Neural crest cell (in vitro differentiated cells): ENCODE measurements around the gene WDR59. TPM values are rescaled to one million over a fixed set of nuclear protein-coding genes. Genes with fewer than 3 reads are reported as not detected.
"Not testable (repeated sequence)": the region's sequence is repeated elsewhere in the genome, so short reads cannot be mapped to it uniquely, and the experiment has no call there.

ENCODE experiments used
- DNase-seq: peaks from one replicate; pipeline ENCODE4 v3.0.0; 2021; ENCODE audit warnings: low read depth, mixed read lengths, low spot score
- H3K27ac Mint-ChIP-seq: one replicate; pipeline ENCODE4 v1.8.0; 2021; ENCODE audit warnings: mild to moderate bottlenecking, mixed read lengths; ENCODE audit not compliant: unreplicated experiment
- H3K27me3 Mint-ChIP-seq: 2 replicates; pipeline ENCODE4 v1.8.0; 2021; ENCODE audit warnings: low read depth, mild to moderate bottlenecking, mixed read lengths
- H3K36me3 Mint-ChIP-seq: 2 replicates; pipeline ENCODE4 v1.8.0; 2021; ENCODE audit warnings: low read depth, mild to moderate bottlenecking, mixed read lengths
- H3K4me1 Mint-ChIP-seq: 2 replicates; pipeline ENCODE4 v1.8.0; 2021; ENCODE audit warnings: mixed read lengths
- H3K4me3 Mint-ChIP-seq: one replicate; pipeline ENCODE4 v1.8.0; 2021; ENCODE audit warnings: mild to moderate bottlenecking, mixed read lengths
- H3K9me3 Mint-ChIP-seq: 2 replicates; pipeline ENCODE4 v1.8.0; 2021; ENCODE audit warnings: mixed read lengths
- total RNA-seq: library from RNA; stranded (reverse); gene quantifications from 2 replicates; pipeline ENCODE4 v1.2.1, GENCODE V29; 2021
- TF ChIP-seq, protein P1 (sequence below): fragments of 200-600 bp; sonication (generic); conservative IDR thresholded peaks from 2 replicates; pipeline ENCODE4 v1.5.0; 2021; ENCODE audit warnings: antibody characterized with exemption, mild to moderate bottlenecking

The WDR59 gene
- total RNA-seq, 1 donor from 2014 or later, result 85.3 TPM

DNA sequence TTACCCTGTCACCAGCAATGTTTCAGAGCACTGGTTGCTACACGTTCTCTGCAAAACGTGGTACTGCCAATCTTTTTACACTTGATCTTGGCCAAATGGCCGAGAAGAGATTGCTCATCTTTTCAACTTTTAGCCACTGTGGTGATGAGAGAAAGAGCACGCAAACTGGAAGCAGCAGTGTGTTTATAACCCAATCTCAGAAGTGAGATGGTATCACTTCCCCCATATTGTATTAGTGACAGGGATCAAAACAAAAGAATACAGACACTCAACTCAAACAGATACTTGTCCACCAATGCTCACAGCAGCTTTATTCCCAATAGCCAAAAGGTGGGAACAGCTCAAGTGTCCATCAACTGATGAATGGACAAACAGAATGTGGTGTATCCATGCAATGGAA is 138.2 kb downstream of the WDR59 start:
- Mint-ChIP-seq H3K27ac (no peak overlapping the region), H3K27me3 (no peaks in the 10 kb centered on the region), H3K4me1 (no peaks in the 10 kb centered on the region), H3K9me3 (no peaks in the 10 kb centered on the region), H3K36me3 (no peaks in the 10 kb centered on the region), H3K4me3 (no peak overlapping the region)
- no peak for DNase-seq
- TF ChIP-seq, protein P1, sequence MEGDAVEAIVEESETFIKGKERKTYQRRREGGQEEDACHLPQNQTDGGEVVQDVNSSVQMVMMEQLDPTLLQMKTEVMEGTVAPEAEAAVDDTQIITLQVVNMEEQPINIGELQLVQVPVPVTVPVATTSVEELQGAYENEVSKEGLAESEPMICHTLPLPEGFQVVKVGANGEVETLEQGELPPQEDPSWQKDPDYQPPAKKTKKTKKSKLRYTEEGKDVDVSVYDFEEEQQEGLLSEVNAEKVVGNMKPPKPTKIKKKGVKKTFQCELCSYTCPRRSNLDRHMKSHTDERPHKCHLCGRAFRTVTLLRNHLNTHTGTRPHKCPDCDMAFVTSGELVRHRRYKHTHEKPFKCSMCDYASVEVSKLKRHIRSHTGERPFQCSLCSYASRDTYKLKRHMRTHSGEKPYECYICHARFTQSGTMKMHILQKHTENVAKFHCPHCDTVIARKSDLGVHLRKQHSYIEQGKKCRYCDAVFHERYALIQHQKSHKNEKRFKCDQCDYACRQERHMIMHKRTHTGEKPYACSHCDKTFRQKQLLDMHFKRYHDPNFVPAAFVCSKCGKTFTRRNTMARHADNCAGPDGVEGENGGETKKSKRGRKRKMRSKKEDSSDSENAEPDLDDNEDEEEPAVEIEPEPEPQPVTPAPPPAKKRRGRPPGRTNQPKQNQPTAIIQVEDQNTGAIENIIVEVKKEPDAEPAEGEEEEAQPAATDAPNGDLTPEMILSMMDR, result no peak

- no peak overlapping the region for H3K27ac Mint-ChIP-seq
- no peaks in the 10 kb centered on the region for H3K4me1 Mint-ChIP-seq
- no peak for DNase-seq
- H3K36me3 Mint-ChIP-seq, result no peaks in the 10 kb centered on the region
- H3K27me3 Mint-ChIP-seq, result no peaks in the 10 kb centered on the region
- no peak overlapping the region for H3K4me3 Mint-ChIP-seq
- no peaks in the 10 kb centered on the region for H3K9me3 Mint-ChIP-seq
- TF ChIP-seq, protein P1, result no peak
These were observed 140.6 kb downstream of the WDR59 start for GRCh38 chr16:74844041-74844980.

GRCh38 chr16:74843381-74844035 is 141.4 kb downstream of the WDR59 start:
- H3K4me1 Mint-ChIP-seq, H3K27me3 Mint-ChIP-seq, H3K36me3 Mint-ChIP-seq, DNase-seq, H3K27ac Mint-ChIP-seq, H3K9me3 Mint-ChIP-seq, H3K4me3 Mint-ChIP-seq: not testable (repeated sequence)

DNA sequence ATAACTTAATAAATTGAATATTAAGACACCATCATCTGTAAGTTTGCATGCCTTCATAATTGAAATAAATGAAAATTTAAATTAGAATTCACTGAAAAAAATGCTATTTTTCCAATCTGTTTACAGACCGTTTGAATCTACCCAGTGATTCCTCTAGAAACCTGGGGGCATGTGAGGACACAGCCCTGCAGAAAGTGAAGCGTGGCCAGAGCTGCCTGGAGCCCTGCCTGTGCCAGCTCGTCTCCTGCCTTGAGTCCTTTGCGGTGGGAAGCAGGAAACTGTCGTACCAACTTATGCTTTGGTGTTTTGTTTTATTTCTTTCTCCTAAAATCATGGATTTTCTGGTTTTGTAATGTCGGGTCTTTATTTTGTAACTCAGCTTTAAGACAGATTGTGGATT is 142.5 kb downstream of the WDR59 start:
- Mint-ChIP-seq H3K9me3 (no peaks in the 10 kb centered on the region), H3K36me3 (no peaks in the 10 kb centered on the region), H3K27me3 (no peaks in the 10 kb centered on the region), H3K27ac (no peak overlapping the region), H3K4me3 (no peak overlapping the region), H3K4me1 (no peaks in the 10 kb centered on the region)
- TF ChIP-seq, protein P1, result no peak
- DNase-seq, result no peak

DNA sequence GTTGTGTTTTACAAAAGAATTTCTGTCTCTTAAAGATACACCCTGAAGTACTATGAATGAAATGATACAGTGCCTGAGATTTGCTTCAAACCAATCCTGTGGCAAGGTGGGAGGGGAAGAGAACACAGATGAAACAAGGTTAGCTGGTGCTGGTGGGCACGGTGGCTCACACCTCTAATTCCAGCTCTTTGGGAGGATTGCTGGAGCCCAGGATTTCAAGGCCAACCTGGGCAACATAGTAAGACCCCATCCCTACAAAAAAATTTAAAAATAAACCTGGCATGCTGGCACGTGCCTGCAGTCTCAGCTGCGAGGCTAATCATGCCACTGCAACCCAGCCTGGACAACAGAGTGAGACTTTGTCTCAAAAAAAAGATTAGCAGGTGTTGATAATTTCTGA is 143.0 kb downstream of the WDR59 start:
- H3K36me3 Mint-ChIP-seq, result no peaks in the 10 kb centered on the region
- no peaks in the 10 kb centered on the region for H3K4me1 Mint-ChIP-seq
- no peak overlapping the region for H3K4me3 Mint-ChIP-seq
- no peak for DNase-seq
- H3K27ac Mint-ChIP-seq, result no peak overlapping the region
- TF ChIP-seq, protein P1, result no peak
- H3K27me3 Mint-ChIP-seq, result no peaks in the 10 kb centered on the region
- H3K9me3 Mint-ChIP-seq, result no peaks in the 10 kb centered on the region

DNA sequence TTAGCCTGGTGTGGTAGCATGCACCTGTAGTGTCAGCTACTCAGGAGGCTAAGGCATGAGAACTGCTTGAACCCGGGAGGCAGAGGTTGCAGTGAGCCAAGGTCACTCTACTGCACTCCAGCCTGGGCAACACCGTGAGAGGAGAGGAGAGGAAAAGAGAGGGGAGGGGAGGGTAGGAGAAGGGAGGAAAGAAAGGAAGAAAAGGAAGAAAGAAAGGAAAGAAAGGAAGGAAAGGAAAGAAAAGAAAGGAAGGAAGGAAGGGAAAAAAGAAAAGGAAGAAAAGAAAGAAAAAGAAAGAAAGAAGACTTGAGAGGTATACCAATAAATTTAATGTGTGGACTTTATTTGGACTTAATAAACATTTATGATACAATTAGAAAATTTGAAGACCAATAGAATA is 143.5 kb downstream of the WDR59 start:
- H3K27ac Mint-ChIP-seq, result no peak overlapping the region
- no peaks in the 10 kb centered on the region for H3K27me3 Mint-ChIP-seq

More for the DNA sequence above, 143.5 kb downstream of the WDR59 start:
- no peak for DNase-seq
- Mint-ChIP-seq H3K36me3 (no peaks in the 10 kb centered on the region), H3K4me1 (no peaks in the 10 kb centered on the region), H3K9me3 (no peaks in the 10 kb centered on the region), H3K4me3 (no peak overlapping the region)
- TF ChIP-seq, protein P1, result no peak
